ENCODE measurements around the gene NME1. TPM values are rescaled to one million over a fixed set of nuclear protein-coding genes. Genes with fewer than 3 reads are reported as not detected.

The NME1 gene
- polyA plus RNA-seq (224 and 262 TPM in 2 replicates), polyA minus RNA-seq (42.9 and 48.0 TPM in 2 replicates)

GRCh38 chr17:51153210-51154072 lies at the start of gene NME1:
NME1 (plus strand) TSS chr17:51153559; CDS start chr17:51155655, 2,096 bp downstream.
- H3K9ac ChIP-seq (ENCODE audit: low read length), result peak within 1 kb of the TSS; percentile 74
- H3K27ac ChIP-seq (ENCODE audit: low read length), result peak within 1 kb of the TSS; percentile 77
- peak within 1 kb of the TSS; percentile 95 for H3K4me2 ChIP-seq (ENCODE audit: low read length)

More at GRCh38 chr17:51153210-51154072, at the start of gene NME1:
- Histone ChIP-seq H3K36me3 (ENCODE audit: insufficient read depth, low read length) (no peaks in the 10 kb centered on the region), H2AFZ (ENCODE audit: low read depth, low read length) (peak within 1 kb of the TSS; percentile 84), H3K27me3 (ENCODE audit: insufficient read depth, low read depth, low read length) (no peaks in the 10 kb centered on the region), H4K20me1 (ENCODE audit: insufficient read depth) (no peaks in the 10 kb centered on the region), H3F3A (ENCODE audit: insufficient read depth, low read length, poor library complexity, severe bottlenecking) (no peaks in the 10 kb centered on the region), H3K79me2 (replicated peaks; ENCODE audit: insufficient read depth, low read length) (peaks cover 28% of the 10 kb centered on the region), H3K4me3 (ENCODE audit: low read length) (peak within 1 kb of the TSS; percentile 79), H3K9me2 (ENCODE audit: insufficient read depth, low read length) (no peaks in the 10 kb centered on the region), H3K9me3 (ENCODE audit: low read length) (no peaks in the 10 kb centered on the region)
- TF ChIP-seq EZH2 (IDR thresholded peaks at IDR 0.05; ENCODE audit: borderline replicate concordance, insufficient read depth, low read length, poor library complexity, severe bottlenecking) (no peak), POLR2AphosphoS5 (IDR thresholded peaks at IDR 0.05) (peak; percentile 83), RAD21 (conservative IDR thresholded peaks at IDR 0.05) (peak; percentile 92), CTCF (IDR thresholded peaks at IDR 0.05; ENCODE audit: poor library complexity, severe bottlenecking) (peak; percentile 98), SMC3 (conservative IDR thresholded peaks at IDR 0.05; ENCODE audit: poor library complexity) (peak; percentile 95), EP300 (conservative IDR thresholded peaks at IDR 0.05; ENCODE audit: poor library complexity, severe bottlenecking) (peak; percentile 83), REST (IDR thresholded peaks at IDR 0.05; ENCODE audit: borderline replicate concordance) (no peak), TAF1 (IDR thresholded peaks at IDR 0.05; ENCODE audit: low read depth) (peak; percentile 91), MXI1 (conservative IDR thresholded peaks at IDR 0.05; ENCODE audit: poor library complexity, severe bottlenecking) (peak; percentile 100)

Data from neural cell (in vitro differentiated cells).